SU-DHL-6 (cell line): ENCODE results near the gene GCN1.
"Not testable (repeated sequence)": the region's sequence is repeated elsewhere in the genome, so short reads cannot be mapped to it uniquely, and the experiment has no call there.

Experiments used
- H2AFZ ChIP-seq: fragments of 200-600 bp; sonication (generic); 2 replicates; pipeline ENCODE4 v1.6.1; 2014; ENCODE audit warnings: low read depth, mild to moderate bottlenecking, moderate library complexity, mixed read lengths, antibody characterized with exemption, low read length; ENCODE audit not compliant: severe bottlenecking
- H3F3A ChIP-seq: fragments of 200-600 bp; shearing (Covaris generic); 2 replicates; pipeline ENCODE4 v1.6.0; 2016; ENCODE audit warnings: antibody characterized with exemption, mild to moderate bottlenecking; ENCODE audit not compliant: insufficient read depth
- H3K27ac ChIP-seq: fragments of 200-600 bp; sonication (generic); 2 replicates; pipeline ENCODE4 v1.5.1; 2016; ENCODE audit warnings: low read depth, mild to moderate bottlenecking, low read length, moderate library complexity, mixed read lengths
- H3K27me3 ChIP-seq: fragments of 200-600 bp; sonication (generic), shearing (Covaris generic); 2 replicates; pipeline ENCODE4 v1.6.0; 2014; ENCODE audit warnings: mild to moderate bottlenecking, low read length
- H3K36me3 ChIP-seq: fragments of 200-600 bp; sonication (generic); 2 replicates; pipeline ENCODE4 v1.6.1; 2014; ENCODE audit warnings: mild to moderate bottlenecking, low read length, mixed read lengths
- H3K4me2 ChIP-seq: fragments of 300-600, 200-600 bp; shearing (Covaris generic), sonication (generic); 2 replicates; pipeline ENCODE4 v1.6.0; 2014; ENCODE audit warnings: low read length, low read depth, mild to moderate bottlenecking; ENCODE audit not compliant: poor library complexity, severe bottlenecking
- H3K4me3 ChIP-seq: fragments of 200-600 bp; sonication (generic); 2 replicates; pipeline ENCODE4 v1.5.1; 2014; ENCODE audit warnings: antibody characterized with exemption, low read length, mild to moderate bottlenecking, mixed read lengths; ENCODE audit not compliant: insufficient read depth, poor library complexity, severe bottlenecking
- H3K79me2 ChIP-seq: fragments of 200-600 bp; sonication (generic); 2 replicates; pipeline ENCODE4 v1.6.1; 2014; ENCODE audit warnings: mild to moderate bottlenecking, low read length, moderate library complexity; ENCODE audit not compliant: insufficient read depth
- H3K9ac ChIP-seq: fragments of 200-600 bp; sonication (generic); 2 replicates; pipeline ENCODE4 v1.7.0; 2014; ENCODE audit warnings: mild to moderate bottlenecking, low read length
- H3K9me2 ChIP-seq: fragments of 200-600 bp; sonication (generic); replicated peaks from 2 replicates; pipeline ENCODE4 v1.6.1; 2014; ENCODE audit warnings: low read length; ENCODE audit not compliant: insufficient read depth
- H3K9me3 ChIP-seq: fragments of 200-600 bp; sonication (generic); 2 replicates; pipeline ENCODE4 v1.6.1; 2014; ENCODE audit warnings: low read length, mixed read lengths; ENCODE audit not compliant: insufficient read depth
- H4K20me1 ChIP-seq: fragments of 200-600 bp; sonication (generic); 2 replicates; pipeline ENCODE4 v1.6.1; 2014; ENCODE audit warnings: low read depth, mild to moderate bottlenecking, antibody characterized with exemption, low read length, moderate library complexity, mixed read lengths
- CTCF ChIP-seq: fragments of 200-600 bp; sonication (generic); IDR thresholded peaks from one replicate; pipeline ENCODE4 v1.5.1; 2017; ENCODE audit warnings: antibody characterized with exemption, mild to moderate bottlenecking, low read length, moderate library complexity; ENCODE audit not compliant: insufficient read depth, poor library complexity, severe bottlenecking
- EZH2phosphoT487 ChIP-seq: fragments of 200-600 bp; sonication (generic), shearing (Covaris generic); conservative IDR thresholded peaks from 2 replicates; pipeline ENCODE4 v1.6.1; 2018; ENCODE audit warnings: mild to moderate bottlenecking, antibody characterized with exemption, low read length, moderate library complexity, mixed read lengths

GCN1 gene

GRCh38 chr12:120214626-120215356, 20.3 kb upstream of the GCN1 start:
- Histone ChIP-seq H3K9me2 (no peaks in the 10 kb centered on the region), H3K4me3 (no peak overlapping the region), H2AFZ (no peak overlapping the region), H3F3A (no peaks in the 10 kb centered on the region), H3K27me3 (no peaks in the 10 kb centered on the region), H3K79me2 (no peaks in the 10 kb centered on the region), H4K20me1 (no peaks in the 10 kb centered on the region), H3K9me3 (no peaks in the 10 kb centered on the region), H3K4me2 (no peak overlapping the region), H3K27ac (no peak overlapping the region), H3K36me3 (no peaks in the 10 kb centered on the region), H3K9ac (no peak overlapping the region)
- no peak for TF ChIP-seq EZH2phosphoT487
- TF ChIP-seq CTCF = no peak

DNA sequence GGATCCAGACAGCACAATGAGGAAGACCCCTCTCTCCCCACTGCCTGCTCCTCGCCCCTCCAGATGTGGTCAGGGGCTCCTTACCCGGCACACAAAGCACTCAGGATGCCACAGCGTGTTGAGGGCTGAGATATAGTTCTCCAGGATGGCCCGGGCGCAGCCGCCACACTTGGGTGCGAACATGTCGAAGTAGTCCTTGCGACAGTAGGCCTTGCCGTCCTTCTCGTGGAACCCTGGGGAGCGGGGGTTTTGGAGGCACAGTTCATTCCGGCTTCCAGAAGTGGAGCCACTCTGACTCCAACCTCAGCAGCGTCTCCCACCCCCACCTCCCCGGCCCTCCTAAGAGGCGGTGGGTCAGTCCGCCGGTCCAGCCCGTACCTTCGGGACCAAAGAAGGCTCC, 19.2 kb upstream of the GCN1 start:
- Histone ChIP-seq H3K9me2 (no peaks in the 10 kb centered on the region), H4K20me1 (no peaks in the 10 kb centered on the region), H3F3A (no peaks in the 10 kb centered on the region), H3K36me3 (no peaks in the 10 kb centered on the region), H3K27me3 (no peaks in the 10 kb centered on the region), H3K79me2 (no peaks in the 10 kb centered on the region), H3K27ac (no peak overlapping the region), H3K9ac (no peak overlapping the region), H3K9me3 (no peaks in the 10 kb centered on the region), H2AFZ (no peak overlapping the region), H3K4me3 (no peak overlapping the region), H3K4me2 (no peak overlapping the region)
- no peak for TF ChIP-seq EZH2phosphoT487
- TF ChIP-seq CTCF = no peak

- not testable (repeated sequence) for H3K4me2 ChIP-seq, H3F3A ChIP-seq, H3K9me3 ChIP-seq, H2AFZ ChIP-seq, H4K20me1 ChIP-seq, H3K27me3 ChIP-seq, H3K27ac ChIP-seq, H3K9ac ChIP-seq, H3K9me2 ChIP-seq, H3K36me3 ChIP-seq, H3K4me3 ChIP-seq, H3K79me2 ChIP-seq
Observed at GRCh38 chr12:120213182-120213581, 18.7 kb upstream of the GCN1 start.

DNA sequence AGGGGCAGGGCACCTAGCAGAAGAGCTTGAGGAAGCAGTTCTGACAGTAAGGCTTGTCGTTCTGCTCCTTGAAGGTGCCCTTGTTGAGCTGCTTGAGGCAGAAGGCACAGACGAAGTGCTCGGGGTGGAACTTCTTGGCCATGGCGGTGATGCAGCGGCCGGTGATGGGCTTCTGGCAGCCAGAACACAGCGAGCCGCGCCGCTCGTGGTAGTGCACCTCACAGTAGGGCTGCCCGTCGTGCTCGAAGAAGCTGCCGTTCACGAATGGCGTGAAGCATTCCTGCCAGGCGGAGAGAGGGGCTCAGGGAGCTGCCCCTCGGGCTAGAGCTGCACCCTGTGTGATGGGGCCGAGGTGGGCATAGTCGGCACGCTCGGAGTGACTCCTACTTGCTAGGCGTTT, 17.8 kb upstream of the GCN1 start:
- Histone ChIP-seq H3K9me3 (no peaks in the 10 kb centered on the region), H3K4me3 (no peak overlapping the region), H3K79me2 (no peaks in the 10 kb centered on the region), H3K27me3 (no peaks in the 10 kb centered on the region), H2AFZ (no peak overlapping the region), H4K20me1 (no peaks in the 10 kb centered on the region), H3K36me3 (no peaks in the 10 kb centered on the region), H3K27ac (no peak overlapping the region), H3K9ac (no peak overlapping the region), H3K9me2 (no peaks in the 10 kb centered on the region), H3K4me2 (no peak overlapping the region), H3F3A (no peaks in the 10 kb centered on the region)
- TF ChIP-seq CTCF (no peak), EZH2phosphoT487 (no peak)
